Frontal cortex (tissue), 4 donors: ENCODE results near the gene CPN2. TPM values are rescaled to one million over a fixed set of nuclear protein-coding genes. Genes with fewer than 3 reads are reported as not detected.

Experiments
- DNase-seq, 2 donors: peaks; one replicate each; pipeline ENCODE4 v3.0.0; 2012; ENCODE audit warnings: low spot score in 2 of 2
- FAIRE-seq: peaks from 2 replicates; lab custom pipeline; 2012; peaks lifted over from hg19 to GRCh38; lab: Jason Lieb, UNC
- total RNA-seq: library from RNA; depleted of rRNA; stranded (reverse); fragments of >200 nt; gene quantifications from one replicate; pipeline ENCODE4 v1.2.3, GENCODE V29; 2014
- donor health status: control.
- donor health status: control.
- donor health status: control.

Gene CPN2
- total RNA-seq, 1 donor from 2014 or later = not detected

DNA sequence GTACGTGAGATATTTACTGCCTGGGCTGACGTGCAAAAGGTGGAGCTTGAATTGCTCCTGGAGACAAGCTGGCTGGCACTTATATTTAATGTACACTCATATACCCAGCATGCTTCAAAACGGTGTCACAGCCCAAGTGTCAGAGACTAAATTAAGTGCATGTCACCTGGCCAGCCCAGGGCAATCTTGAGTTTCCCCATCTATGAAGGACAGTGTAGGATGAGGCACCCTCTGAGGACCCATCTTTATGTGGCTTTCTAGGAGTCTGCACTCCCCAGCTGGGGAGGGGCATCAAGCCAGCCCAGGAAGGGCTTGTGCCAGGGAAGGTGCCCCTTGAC lies 13.2 kb upstream of the CPN2 start:
- FAIRE-seq = no peak

DNA sequence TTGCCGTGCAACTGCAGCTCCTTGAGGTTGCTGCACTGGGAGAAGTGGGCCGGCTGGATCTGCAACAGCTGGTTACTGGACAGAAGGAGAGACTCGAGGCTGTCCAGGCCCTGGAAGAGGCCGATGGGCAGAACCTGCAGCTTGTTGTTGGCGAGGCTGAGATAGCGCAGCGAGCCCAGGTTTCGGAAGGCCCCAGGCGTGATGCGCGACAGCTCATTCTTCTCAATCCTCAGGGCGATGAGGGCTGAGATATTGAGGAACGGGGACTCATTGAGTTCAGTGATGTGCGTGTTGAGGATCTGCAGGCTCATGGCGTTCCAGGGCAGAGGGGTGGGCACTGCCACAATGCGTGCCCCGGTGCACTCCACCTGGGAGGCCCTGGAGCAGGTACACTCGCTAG lies 9.4 kb upstream of the CPN2 start:
- no peak for FAIRE-seq
- DNase-seq = no peak

More for the DNA sequence above, 13.2 kb upstream of the CPN2 start:
- DNase-seq = no peak

DNA sequence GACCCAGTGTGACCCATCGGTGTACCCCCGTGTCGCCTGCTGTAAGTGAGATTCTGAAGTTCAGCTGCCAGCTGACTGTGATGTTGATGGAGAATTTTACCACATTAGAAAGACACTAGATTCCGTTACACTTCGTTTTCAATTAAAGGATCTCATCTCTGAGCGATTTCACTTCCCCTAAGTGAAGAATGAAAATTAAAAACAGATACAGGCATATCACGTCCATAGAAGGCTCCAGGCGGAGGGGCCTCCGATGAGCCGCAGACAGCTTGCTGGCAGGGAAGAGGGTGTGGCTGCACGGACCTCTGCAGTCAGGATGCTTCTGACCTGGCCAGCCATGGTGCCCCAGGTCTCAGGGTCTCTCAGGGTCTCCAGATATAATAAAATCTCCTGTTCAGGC lies 6.6 kb upstream of the CPN2 start:
- DNase-seq = no peak
- no peak for FAIRE-seq

DNA sequence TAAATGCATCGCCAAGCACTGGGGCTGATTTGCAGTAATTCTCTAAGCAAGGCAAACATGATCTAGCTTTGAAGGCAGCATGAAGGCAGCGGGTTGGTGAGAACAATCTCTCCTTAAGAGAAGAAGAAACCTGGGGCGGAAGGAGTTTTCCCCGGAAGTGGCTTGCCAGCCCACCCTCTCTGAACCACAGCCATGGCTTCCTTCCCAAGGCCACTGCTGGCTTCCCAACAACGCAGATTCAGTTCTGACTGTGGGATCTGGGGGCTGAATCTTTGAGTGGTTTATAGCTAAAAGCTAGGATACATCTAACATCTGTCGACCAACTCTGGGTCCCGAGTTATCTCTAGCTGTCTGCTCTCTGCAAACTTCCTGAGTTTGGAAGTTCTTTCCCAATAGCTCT lies 4.3 kb upstream of the CPN2 start:
- DNase-seq = no peak
- no peak for FAIRE-seq

DNA sequence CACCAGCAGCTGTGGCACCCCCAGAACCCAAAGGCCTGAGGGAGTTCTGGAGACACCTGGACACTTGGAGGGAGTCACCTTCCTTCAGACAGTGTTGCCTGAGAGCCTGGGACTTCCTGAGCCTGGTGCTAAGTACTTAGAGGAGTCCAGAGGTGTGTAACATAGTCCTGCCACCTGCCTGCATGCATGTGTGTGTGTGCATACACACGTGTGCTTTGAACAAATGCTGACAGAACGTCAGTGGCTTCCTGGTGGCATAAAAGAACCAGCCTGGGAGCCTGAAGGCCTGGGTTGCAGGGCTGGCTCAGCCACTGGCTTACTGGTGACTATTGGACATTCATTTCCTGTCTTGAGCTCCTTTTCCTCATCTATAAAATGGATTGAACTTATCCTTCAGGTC lies 3.2 kb upstream of the CPN2 start:
- DNase-seq (no peak), FAIRE-seq (no peak)

DNA sequence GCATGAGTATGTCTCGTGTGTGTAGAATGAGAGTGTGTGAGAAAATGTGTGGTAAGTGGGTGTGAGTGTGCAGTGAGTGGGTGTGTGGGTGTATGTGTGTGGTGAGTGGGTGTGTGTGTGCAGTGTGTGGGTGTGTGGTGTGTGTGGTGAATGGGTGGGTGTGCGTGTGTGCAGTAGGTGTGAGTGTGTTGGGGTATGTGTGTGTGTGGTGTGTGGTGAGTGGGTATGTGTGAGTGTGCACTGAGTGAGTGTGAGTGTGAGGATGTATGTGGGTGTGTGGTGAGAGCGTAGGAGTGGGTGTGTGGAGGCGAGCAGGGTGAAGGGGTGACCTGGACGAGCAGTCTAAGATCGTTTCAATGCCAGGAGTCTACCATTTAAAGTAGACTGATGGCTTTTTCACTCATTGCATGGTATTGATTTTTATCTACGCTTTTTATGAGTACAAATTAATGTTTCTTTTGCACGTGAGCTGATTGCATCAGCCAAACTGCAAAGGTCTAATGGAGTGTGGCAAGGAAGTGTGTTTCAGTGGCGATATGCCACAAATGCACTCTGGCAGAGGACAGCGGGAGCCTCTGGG lies 1.6 kb upstream of the CPN2 start:
- FAIRE-seq (no peak), DNase-seq (no peak)

DNA sequence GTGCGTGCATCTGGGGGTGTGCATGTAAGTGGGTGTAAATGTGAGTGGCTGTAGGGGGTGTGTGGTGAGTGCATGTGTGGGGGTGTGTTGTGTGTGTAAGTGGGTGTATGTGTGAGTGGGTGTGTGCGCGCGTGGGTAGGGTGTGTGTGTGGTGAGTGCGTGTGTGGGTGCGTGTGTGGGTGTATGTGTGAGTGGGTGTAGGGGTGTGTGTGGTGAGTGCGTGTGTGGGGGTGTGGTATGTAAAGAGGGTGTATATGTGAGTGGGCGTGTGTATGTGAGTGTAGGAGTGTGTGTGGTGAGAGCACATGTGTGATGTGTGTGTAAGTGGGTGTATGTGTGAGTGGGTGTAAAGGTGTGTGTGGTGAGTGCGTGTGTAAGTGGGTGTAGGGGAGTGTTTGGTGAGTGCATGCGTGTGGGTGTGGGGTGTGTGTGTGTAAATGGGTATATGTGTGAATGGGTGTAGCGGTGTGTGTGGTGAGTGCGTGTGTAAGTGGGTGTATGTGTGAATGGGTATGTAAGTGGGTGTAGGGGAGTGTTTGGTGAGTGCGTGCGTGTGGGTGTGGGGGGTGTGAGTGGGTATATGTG lies 916 bp upstream of the CPN2 start:
- DNase-seq (no peak), FAIRE-seq (no peak)

DNA sequence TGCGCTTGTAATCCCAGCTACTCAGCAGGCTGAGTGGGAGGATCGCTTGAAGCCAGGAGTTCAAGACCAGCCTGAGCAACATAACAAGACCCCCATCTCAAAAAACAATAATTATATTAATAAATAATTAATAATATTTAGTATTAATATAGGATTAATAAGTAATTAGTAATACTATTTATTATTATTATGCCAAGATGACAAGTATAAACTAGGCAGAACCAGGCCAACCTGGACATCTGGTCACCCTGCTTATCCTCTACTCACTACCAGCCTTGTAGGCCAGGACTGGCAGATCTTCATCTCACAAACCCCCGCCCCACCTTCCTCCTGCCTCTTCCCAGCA lies 429 bp downstream of the CPN2 start:
- FAIRE-seq (no peak), DNase-seq (no peak)

DNA sequence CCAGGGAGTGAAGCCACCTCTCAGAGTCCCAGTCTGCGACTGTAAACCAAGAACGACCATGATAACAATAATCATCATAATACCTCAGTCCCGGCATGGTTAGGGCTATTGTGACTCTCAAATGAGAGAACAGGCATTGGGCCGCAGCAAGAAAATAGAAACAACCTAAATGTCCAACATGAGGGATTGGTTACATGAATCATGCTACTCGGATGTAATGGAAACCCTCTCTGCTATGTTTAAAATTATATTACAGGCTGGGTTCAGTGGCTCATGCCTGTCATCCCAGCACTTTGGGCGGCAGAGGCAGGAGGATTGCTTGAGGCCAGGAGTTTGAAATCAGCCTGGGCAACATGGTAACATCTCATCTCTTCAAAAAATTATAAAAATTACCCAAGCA lies 2.8 kb downstream of the CPN2 start:
- DNase-seq = no peak
- FAIRE-seq = no peak

DNA sequence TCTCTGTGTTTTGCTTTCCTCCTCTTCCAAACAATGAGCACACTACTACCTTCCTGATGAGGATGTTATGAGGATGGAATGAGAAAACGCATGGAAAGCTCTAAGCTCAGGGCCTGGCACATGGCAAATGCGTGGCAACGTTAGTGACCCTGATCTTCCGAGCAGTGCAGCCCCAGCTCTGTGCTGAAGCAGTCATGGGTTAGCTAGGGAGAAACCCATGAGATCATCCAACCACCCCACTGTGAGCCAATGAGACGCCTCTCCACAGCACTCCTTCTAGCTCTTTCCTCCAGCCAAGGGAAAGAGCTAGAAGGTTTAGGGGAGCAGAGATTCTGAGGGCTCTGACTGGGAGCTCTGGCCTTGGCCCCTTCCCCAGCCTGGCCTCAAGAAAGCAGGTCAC lies 4.5 kb downstream of the CPN2 start:
- no peak for DNase-seq
- no peak for FAIRE-seq

DNA sequence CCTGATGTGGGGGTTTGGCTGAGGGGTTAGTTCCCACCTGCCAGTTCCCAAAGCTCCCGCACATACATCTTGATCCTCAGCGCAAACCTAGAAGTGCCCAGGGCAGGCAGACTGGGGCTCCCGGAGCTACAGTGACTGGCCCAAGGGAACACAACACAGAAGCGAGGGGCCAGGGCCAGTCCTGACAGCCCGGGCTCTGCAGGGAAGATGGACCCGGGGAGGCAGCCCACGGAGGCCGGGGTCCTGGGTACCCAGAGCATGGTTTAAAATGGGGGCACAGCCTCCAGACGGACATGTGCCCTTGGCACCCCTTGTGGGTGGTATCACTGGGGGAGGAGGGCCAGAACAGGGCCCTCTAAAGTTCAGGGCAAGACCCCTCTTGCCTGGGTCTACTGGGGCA lies 5.1 kb downstream of the CPN2 start:
- DNase-seq = no peak
- no peak for FAIRE-seq

DNA sequence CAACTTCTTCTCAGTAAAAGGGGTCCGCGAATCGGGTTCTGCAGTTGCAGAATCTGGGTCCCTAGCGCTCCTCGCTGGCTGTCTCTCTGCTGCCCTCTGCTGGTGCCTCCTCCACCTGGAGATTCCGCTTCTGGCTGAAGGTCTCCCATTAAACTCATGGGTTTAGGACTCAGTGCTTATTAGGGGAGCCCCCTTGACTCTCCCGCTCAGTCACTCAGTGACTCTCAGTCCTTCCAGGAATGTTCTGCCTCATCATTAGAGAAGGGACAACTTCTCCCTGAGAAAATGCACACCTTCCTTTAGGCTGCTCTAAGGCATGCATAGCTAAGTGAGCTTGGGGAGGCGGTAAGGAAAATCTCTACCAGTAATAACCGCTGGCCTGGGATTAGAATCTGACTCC lies 7.1 kb downstream of the CPN2 start:
- DNase-seq = peak; percentile 75 to 85
- FAIRE-seq = no peak

DNA sequence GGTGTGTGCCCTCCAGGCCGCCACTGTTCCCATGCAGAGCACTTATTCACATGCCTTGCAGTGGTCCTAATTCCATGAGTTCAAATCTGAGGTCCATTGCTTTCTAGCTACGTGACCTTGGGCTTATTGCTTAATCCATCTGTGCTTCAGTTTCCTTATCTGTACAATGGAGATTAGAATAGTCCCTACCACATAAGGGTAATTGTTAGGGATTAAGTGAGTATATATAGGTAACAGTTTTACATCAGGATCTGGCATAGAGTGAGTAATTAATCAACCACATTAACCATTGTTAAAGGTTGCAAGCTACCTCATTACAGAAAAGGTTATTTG lies 7.6 kb downstream of the CPN2 start:
- no peak for FAIRE-seq
- no peak for DNase-seq

DNA sequence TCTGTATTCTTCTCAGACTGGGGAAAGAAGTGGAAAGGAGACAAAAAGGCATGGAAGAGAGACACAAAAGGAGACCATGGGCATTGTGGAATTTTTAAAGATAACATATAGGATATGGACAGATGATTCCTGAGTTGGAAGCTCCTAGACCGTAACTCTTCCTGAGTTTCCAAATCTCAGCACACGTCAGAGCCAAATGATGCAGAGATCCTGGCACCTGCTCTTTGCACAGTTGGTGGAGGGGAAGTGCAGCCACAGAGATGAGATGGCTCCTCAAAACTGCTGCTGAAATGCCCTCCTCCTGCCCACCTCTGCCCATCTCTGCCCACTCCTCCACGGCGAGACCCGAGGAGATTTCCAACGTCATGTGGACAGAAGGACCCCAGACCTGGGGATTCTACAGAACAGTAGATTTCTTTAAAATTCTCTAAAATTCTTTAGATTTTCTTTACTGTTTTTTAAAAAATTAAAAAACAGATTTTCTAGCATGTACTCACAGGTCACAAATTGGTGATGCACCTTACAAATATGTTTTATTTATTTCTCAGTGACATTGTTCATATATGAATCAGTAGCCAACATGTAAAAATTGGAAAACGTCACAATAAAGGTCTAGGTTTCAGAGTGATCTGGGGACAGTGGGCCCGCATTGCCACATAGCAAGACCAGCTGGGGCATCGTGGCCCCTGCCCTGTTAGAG lies 8.1 kb downstream of the CPN2 start:
- DNase-seq = no peak
- no peak for FAIRE-seq

DNA sequence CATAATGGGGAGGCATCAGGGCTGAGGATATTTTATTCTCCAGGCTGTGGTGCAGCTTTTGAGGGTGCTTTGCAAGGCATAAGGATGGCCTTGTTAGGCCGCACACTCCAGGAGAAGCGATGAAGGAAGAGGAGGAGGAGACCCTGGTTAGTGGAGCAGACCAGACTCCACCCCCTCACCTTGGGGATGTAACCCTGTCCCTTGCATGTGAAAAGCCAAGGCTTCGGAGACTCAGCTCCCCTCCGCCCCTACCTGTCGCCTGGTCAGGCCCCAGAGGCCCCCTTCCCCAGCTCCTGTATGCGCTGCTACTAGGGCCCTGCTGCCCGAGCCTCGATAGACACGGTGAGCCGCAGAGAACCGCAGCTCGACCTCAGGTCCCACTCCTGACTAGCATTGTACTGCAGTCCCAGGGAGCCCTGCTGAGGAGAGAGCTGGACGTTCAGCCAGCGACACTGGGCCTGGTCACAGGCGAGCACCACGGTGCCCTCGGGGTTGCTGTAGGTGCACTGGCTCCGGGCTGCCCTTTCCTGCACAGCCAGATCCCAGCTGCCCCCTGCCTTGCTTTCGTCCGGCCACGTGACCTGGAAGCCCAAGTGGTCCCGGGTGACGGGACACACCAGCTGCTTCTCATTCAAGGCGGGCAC lies 10.2 kb downstream of the CPN2 start:
- FAIRE-seq = no peak
- no peak for DNase-seq

DNA sequence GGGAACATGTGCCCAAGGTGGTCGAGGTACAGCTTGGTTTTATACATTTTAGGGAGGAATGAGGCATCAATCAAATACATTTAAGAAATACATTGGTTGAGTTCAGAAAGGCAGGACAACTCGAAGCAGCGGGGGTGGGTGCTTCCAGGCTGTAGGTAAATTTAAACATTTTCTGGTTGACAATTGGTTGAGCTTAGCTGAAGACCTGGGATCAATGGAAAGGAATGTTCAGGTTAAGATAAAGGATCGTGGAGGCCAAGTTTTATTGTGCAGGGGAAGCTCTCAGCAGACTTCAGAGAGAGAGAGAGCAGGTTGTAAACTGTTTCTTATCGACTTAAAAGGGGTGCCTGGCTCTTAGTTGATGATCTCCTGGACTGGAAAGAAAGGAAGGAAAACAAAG lies 11.3 kb downstream of the CPN2 start:
- no peak for DNase-seq
- no peak for FAIRE-seq

DNA sequence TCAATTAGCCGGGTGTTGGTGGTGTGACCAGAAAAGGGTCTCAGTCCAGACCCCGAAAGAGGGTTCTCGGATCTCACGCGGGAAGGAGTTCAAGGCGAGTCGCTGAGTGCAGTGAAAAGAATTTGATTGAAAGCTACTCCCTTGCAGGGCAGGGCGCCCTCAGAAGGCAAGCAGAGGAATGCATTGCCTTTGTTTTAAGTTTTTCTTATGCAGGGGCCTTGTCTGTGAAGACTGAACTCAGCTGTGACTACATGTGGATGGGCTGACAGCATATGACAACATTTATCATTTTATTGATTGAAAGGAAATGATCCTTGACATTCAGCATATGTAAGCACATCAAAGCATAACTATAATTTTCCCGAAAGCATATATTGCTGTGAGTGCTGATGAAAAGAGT lies 11.8 kb downstream of the CPN2 start:
- no peak for DNase-seq
- no peak for FAIRE-seq

DNA sequence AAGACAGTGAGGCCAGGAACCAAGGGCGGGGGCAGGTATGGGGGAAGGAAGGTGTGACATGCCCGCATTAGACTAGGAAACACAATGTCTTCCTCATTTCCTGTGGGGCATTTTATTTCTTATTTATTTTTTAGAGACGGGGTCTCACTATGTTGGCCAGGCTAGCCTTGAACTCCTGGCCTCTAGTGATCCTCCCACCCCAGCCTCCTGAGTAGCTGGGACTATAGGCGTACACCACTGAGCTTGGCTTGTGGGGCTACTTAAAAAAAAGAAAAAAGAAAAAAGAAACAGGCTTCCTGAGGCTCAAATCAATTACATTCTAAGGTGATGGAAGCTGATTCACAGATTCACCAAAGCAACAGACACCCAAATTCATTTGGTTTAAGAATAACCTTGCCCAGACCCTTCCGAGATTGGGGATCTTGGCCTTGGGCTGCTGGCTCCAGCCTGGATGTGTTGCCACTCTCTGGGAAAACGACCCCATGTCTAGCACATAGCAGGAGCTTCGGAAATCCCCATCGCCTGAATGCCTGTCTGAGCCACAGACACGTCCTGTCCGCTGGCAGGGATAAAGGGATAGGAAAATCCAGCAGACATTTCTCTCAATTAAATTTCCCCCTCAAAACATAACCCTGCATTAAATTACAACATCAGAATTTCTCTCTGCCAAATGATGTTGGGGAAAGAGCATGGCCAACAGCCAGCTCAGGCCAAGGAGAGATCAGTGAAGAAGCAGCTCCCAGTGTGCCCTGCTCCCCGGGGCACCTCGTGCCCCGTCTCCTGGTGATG lies 13.0 kb downstream of the CPN2 start:
- no peak for DNase-seq

DNA sequence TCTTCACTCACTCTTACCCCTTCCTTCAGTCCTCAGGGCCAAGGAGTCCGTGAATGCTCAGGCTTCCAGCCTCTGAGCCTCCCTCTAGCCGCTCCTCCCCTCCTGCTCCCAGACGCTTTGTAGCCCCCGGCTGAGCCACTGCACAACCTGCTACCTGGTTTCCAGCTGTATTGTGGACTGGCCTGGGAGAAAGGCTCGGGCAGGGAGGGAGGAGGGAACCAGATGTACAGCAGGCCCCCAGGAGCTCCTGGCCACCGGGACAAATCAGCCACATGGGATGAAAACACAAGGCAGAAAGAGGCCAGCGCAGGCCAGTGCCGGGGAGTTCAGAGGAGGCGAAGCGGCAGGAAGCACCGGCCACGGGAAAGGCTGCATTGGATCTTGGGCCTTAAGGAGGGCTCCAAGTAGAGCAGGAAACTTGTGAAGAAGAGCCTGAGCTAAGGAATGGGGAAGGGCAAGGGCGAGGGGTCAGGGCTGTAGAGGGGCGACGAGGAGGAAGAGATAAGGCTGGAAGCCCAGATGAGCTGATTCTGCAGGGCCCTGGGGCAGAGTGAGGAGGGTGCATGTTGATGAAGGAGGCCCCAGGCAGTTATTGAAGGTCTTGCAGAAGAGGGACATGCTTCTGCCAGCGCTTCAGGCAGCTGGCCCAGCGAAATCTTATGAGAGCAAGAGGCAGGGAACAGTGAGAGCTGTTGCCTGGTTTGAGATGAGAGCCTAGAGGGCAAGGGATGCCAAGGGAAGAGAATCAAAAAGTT lies 14.3 kb downstream of the CPN2 start:
- no peak for FAIRE-seq

More for the DNA sequence above, 13.0 kb downstream of the CPN2 start:
- FAIRE-seq = no peak

DNA sequence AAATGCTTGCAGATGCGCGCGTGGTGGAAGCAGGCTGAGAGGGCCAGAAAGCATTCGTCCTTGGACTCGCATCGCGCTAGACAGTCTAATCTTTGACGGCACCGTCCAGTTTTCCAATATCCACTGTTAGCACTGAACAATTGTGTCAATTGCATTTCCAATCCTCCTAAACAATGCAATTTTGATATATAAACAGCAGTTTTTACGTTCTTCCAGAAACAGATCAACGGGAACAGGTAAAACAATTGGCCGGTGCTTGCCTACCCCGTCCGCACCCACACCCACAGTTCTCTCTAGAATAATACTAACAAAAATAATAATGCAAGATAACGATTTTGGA lies 17.2 kb downstream of the CPN2 start:
- no peak for FAIRE-seq
- no peak for DNase-seq

More for the DNA sequence above, 14.3 kb downstream of the CPN2 start:
- DNase-seq = no peak
